NCI-H1105 treated with DMSO at 0.1 percent for 48 hours (cell line): ENCODE measurements around the gene CEP20.

Experiments
- DNase-seq: peaks from one replicate; lab custom pipeline; 2025; lab: John Stamatoyannopoulos, UW

CEP20 gene

DNA sequence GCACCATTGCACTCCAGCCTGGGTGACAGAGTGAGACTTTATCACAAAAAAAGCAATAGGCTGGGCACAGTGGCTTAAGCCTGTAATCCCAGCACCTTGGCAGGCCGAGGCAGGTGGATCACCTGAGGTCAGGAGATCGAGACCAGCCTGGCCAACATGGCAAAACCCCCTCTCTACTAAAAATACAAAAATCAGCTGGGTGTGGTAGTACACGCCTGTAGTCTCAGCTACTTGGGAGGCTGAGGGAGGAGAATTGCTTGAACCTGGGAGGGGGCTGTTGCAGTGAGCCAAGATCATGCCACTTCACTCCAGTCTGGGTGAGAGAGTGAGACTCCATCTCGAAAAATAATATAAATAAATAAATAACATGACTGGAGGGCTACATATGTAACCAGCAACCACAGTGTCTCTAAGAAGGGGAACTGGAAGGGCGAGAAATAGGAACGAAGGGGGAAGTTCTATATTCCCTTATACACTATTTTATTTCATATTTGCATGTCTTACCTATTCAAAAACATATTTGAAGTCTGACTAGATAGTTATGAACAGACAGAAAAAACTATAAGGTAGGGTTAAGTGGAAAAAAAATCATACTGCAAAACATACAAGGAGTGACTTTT, 57.5 kb downstream of the CEP20 start:
- DNase-seq, result no peak

DNA sequence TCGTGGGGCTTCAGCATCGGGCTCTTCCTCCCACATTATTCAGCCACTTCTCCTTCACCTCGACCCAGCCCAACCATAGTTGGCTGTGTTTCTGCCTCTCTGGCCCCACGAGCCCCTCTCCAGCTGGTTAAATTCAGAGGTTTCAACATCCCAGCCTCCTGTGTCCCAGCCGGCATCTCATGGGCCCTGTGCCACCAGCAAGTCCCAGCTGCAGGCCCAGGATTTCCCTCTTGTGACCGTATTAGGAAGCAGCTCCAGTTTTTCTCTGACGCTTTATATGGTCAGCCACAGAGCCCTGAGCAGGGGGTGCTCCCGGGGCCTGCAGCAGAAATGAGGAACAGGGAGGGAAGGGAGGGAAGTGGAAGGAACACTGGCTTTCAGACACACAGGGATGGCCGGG, 58.9 kb downstream of the CEP20 start:
- no peak for DNase-seq

DNA sequence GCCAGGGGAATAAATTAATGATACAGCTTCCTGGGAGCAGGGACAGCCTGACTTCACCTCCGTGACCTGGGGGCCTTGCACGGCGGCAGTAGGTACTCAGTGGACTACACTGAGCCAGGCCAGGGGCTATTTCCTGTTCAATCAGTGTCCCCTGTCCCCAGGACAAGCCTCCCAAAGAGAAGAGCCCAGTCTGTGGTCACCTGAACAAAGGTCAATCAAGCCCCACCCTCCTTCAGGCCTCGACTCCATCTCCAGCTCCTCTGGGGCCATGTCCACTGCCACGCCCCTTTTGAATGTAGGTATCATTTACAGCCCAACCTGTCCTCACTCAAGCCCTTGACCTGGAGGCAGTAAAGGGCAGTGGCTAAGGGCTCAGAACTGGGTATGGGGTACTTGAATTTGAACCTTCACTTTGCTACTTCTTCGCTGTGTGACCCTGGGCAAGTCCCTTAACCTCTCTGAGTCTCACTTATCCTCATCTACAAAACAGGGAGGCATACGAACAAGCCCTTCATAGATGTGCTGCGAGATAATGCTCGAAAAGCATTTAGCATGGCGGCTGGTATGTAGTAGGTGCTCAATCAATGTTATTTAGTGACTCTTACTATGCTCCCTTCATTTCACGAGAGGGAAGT, 60.6 kb downstream of the CEP20 start:
- no peak for DNase-seq

DNA sequence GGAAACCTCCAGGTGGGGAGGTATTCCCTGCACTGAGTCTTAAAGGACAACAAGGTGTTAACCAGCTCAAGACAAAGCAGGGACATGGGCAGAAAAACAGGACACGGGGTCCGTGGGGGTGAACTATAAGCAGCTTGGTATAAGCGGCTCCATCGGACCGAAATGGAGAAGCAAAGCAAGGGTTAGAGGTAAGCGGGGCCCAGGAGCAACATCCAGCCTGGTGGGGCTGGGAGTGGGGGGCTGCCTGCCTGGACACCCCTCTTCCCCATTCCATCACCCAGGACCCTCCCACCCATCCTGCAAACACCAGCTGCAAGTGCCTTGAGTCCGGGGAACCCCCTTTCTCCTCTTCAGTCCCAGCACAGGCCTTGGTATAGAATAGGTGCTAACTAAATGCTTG, 61.1 kb downstream of the CEP20 start:
- DNase-seq, result no peak

DNA sequence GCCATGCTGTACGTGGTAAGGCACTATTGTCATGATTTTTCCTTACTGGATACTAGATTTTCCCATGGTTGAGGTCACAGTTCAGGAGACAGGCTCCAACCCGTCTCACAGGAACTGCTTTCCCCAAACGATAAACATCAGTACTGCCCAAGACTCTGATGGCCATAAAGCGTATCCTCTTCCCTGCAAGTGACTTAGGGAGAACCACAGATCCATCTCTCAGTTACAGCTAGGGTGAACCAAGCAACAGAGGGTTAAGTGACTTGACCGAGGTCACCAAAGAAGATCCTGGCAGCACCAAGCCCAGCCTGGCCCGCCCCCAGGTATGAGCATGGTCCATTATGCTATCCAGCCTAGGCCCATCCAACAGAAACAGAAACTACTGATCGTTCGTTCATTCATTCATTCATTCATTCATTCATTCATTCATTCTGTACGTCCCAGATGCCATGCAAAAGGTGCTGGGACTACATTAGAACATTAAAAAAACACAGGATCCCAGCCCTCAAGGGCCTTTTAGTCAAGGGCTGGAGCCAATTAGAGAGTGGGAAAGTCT, 62.6 kb downstream of the CEP20 start:
- no peak for DNase-seq

DNA sequence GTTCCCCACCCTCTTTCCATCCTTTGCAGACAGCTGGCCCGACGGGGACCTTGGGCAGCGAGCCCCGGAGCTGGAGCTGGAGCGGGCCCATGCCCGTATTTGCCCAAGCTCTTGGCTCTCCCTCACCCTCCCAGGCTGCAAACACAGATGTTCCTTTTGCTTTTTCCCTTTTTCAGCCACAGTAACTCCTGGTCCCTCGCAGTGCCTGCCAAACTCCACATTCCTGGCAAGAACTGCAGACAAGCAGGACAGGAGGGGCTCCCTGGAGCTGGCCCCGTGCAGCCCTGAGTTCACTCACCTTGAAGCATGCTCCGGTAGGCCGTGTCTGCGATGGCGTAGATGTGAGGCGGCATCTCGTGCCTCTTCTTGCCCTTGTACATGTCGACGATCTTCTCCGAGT, 65.4 kb downstream of the CEP20 start:
- DNase-seq, result no peak

DNA sequence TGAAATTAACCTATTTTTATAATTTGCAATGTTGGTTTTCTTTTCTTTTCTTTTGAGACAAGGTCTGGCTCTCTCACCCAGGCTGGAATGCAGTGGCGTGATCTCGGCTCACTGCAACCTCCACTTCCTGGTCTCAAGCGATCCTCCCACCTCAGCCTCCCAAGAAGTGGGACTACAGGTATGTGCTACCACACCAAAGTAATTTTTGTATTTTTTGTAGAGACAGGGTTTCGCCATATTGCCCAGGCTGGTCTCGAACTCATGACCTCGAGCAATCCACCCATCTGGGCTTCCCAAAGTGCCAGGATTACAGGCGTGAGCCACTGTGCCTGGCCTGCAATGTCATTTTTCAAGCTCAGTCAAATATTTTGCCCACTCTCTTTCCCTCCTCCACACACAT, 67.6 kb downstream of the CEP20 start:
- no peak for DNase-seq

DNA sequence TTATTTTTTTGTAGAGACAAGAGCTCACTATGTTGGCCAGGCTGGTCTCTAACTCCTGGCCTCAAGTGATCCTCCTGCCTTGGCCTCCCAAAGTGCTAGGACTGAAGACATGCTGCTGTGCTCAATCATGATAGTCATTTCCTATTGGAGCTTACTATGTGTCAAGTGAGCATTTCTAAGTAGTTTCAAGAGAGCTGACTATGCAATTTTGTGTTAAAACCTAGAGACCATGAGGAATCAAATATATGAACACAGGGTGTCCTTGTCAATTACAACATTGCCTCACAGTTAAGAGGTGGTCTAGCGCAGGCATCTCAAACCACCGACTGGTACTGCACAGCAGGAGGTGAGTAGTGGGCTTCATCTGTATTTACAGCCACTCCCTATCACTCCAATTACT, 69.4 kb downstream of the CEP20 start:
- DNase-seq, result no peak

DNA sequence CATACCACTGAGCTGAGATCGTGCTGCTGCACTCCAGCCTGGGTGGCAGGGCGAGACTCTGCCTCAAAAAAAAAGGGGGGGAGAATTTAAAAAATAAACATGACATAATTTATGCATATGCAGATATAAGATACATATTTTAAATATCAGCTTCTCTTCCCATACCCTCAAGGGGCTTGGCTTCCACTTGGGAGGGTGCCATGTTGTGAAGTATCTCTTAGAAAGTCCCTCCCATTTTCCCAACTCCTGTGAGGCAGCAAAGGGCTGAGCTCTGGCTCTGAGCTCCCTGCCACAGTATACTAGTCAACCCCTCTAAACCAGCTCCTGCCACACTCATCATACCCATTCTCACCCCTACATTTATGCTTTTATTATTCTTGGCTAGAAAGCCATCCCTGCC, 71.0 kb downstream of the CEP20 start:
- no peak for DNase-seq

DNA sequence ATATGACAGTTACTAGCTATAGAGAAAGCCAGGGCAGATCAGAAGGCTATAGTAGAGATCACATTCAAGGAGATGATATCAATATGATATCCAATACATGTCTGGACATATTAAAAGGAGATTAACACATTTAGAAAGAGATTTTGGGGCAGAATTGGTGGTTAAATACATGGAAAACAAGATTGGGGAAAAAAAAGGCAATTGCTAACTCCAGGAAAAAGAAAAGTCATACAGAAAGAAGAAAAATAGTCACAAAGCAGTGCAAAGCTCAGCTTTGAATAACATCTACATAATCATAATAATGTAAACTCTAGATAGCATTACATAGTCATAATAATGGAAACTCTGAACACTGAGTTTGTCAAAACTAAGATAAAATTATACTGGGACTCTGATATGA, 72.2 kb downstream of the CEP20 start:
- no peak for DNase-seq
